Karpas-422 (cell line): ENCODE measurements around the gene TMEM256. TPM values are rescaled to one million over a fixed set of nuclear protein-coding genes. Genes with fewer than 3 reads are reported as not detected.

ENCODE experiments used
- DNase-seq: peaks from one replicate; pipeline ENCODE4 v3.0.0-alpha.2; 2015
- H2AFZ ChIP-seq: fragments of 200-600 bp; sonication (generic); 2 replicates; pipeline ENCODE4 v1.6.1; 2014; ENCODE audit warnings: antibody characterized with exemption, low read length, mixed read lengths
- H3K27ac ChIP-seq: fragments of 200-600 bp; sonication (generic); 2 replicates; pipeline ENCODE4 v1.5.1; 2014; ENCODE audit warnings: mild to moderate bottlenecking, low read length, moderate library complexity
- H3K27me3 ChIP-seq: fragments of 200-600 bp; sonication (generic); 2 replicates; pipeline ENCODE4 v1.6.1; 2014; ENCODE audit warnings: low read length, mixed read lengths
- H3K36me3 ChIP-seq: fragments of 200-600 bp; sonication (generic); 2 replicates; pipeline ENCODE4 v1.6.1; 2014; ENCODE audit warnings: low read length, mixed read lengths; ENCODE audit not compliant: insufficient read depth
- H3K4me1 ChIP-seq: fragments of 200-600 bp; sonication (generic); 2 replicates; pipeline ENCODE4 v1.6.1; 2014; ENCODE audit warnings: mild to moderate bottlenecking, low read length, mixed read lengths
- H3K4me2 ChIP-seq: fragments of 200-600 bp; sonication (generic); 2 replicates; pipeline ENCODE4 v1.6.1; 2014; ENCODE audit warnings: low read length, low read depth, mild to moderate bottlenecking; ENCODE audit not compliant: poor library complexity, severe bottlenecking
- H3K4me3 ChIP-seq: fragments of 200-600 bp; sonication (generic); 2 replicates; pipeline ENCODE4 v1.5.1; 2014; ENCODE audit warnings: mild to moderate bottlenecking, antibody characterized with exemption, low read length, mixed read lengths
- H3K79me2 ChIP-seq: fragments of 200-600 bp; sonication (generic); 2 replicates; pipeline ENCODE4 v1.6.1; 2014; ENCODE audit warnings: mild to moderate bottlenecking, low read length, mixed read lengths
- H3K9ac ChIP-seq: fragments of 200-600 bp; sonication (generic); 2 replicates; pipeline ENCODE4 v1.6.0; 2014; ENCODE audit warnings: low read length
- H3K9me2 ChIP-seq: fragments of 200-600 bp; sonication (generic), shearing (Covaris generic); replicated peaks from 2 replicates; pipeline ENCODE4 v1.6.0; 2014; ENCODE audit warnings: mild to moderate bottlenecking, low read length, moderate library complexity; ENCODE audit not compliant: insufficient read depth
- H3K9me3 ChIP-seq: fragments of 300-700, 200-600 bp; sonication (generic); 2 replicates; pipeline ENCODE4 v1.6.1; 2014; ENCODE audit warnings: low read length, mixed read lengths
- H4K20me1 ChIP-seq: fragments of 200-600 bp; sonication (generic); 2 replicates; pipeline ENCODE4 v1.6.1; 2014; ENCODE audit warnings: mild to moderate bottlenecking, antibody characterized with exemption, low read length, low read depth; ENCODE audit not compliant: insufficient read depth
- total RNA-seq: library from RNA; depleted of rRNA; stranded (reverse); fragments of >200 nt; shearing (Covaris generic); gene quantifications from 2 replicates; pipeline ENCODE4 v1.2.3, GENCODE V29; 2014; ENCODE audit warnings: low replicate concordance

The TMEM256 gene
- total RNA-seq, 1 experiment from 2014 or later: 330 TPM

DNA sequence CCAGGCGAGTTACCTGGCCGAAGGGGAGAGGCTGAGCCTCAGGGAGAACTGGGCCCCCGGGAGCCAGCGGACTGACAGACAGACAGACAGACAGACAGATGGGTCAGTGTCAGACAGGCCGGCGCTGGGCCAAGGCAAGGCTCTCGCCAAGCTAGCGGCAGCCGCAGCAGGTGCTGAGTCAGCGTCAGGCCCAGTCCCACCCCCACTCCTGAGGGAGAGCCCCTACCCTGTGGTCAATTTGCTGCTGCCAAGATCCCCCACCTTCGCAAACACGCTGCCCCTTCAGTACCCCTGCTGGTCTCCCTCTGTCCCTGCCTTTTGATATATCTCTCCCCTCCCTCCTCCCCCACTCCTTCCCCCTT lies 36.9 kb upstream of the TMEM256 start:
- Histone ChIP-seq H3K79me2 (0 out of 2 replicates have a peak, but pooled peaks cover 4% of the 10 kb centered on the region), H3K9me3 (no peaks in the 10 kb centered on the region), H3K9ac (no peak overlapping the region), H3K36me3 (no peaks in the 10 kb centered on the region), H3K4me1 (peaks cover 35% of the 10 kb centered on the region), H3K9me2 (no peaks in the 10 kb centered on the region), H4K20me1 (peaks cover 9% of the 10 kb centered on the region; the same call in 1 of the 2 replicates), H2AFZ (no peak overlapping the region), H3K27ac (no peak overlapping the region), H3K4me2 (no peak overlapping the region), H3K27me3 (no peaks in the 10 kb centered on the region), H3K4me3 (no peak overlapping the region)
- no peak for DNase-seq

DNA sequence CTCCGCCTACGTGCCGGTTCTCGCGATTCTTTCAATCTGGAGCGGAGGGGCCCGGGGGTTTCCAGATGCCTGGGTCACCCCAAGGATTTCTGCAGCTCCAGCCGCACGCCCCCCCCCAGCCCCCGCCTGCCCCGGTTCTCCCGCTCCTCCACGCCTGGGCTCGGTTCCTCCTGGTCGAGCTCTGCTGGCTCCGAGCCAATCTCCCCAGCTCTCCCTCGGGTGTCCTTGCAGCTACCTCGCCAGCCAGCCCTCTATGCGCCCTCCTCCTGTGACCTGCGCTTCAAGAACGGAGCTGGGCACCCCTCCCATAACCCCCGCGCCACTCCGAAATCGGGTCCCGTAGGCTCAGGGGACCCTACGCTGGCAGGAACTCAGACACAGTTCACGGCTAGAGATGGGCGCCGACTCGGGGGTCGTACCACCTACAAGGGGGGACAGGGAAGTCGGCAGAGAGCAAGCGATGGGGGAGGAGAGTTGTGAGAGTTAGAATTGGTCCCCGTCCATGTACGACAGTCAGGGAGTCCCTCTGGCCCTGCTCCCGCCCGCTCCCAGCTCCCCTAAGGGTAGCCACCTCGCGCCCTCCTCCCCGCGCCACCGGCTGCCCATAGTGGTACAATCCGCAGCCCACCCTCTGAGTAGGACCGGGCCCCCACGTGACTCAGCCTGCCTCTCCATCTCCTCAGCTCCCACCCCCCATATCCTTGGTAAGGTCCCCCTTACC lies 36.4 kb upstream of the TMEM256 start:
- peak overlapping the region; percentile 10 for H3K4me2 ChIP-seq
- H3K27ac ChIP-seq: no peak overlapping the region
- peaks cover 31% of the 10 kb centered on the region for H3K4me1 ChIP-seq
- no peaks in the 10 kb centered on the region for H3K9me3 ChIP-seq
- H3K4me3 ChIP-seq: no peak overlapping the region
- no peak overlapping the region for H2AFZ ChIP-seq
- peaks cover 9% of the 10 kb centered on the region; the same call in 1 of the 2 replicates for H4K20me1 ChIP-seq
- no peaks in the 10 kb centered on the region for H3K27me3 ChIP-seq
- H3K9ac ChIP-seq: no peak overlapping the region
- no peaks in the 10 kb centered on the region for H3K36me3 ChIP-seq
- 0 out of 2 replicates have a peak, but pooled peaks cover 4% of the 10 kb centered on the region for H3K79me2 ChIP-seq
- DNase-seq: peak; percentile 68
- no peaks in the 10 kb centered on the region for H3K9me2 ChIP-seq

DNA sequence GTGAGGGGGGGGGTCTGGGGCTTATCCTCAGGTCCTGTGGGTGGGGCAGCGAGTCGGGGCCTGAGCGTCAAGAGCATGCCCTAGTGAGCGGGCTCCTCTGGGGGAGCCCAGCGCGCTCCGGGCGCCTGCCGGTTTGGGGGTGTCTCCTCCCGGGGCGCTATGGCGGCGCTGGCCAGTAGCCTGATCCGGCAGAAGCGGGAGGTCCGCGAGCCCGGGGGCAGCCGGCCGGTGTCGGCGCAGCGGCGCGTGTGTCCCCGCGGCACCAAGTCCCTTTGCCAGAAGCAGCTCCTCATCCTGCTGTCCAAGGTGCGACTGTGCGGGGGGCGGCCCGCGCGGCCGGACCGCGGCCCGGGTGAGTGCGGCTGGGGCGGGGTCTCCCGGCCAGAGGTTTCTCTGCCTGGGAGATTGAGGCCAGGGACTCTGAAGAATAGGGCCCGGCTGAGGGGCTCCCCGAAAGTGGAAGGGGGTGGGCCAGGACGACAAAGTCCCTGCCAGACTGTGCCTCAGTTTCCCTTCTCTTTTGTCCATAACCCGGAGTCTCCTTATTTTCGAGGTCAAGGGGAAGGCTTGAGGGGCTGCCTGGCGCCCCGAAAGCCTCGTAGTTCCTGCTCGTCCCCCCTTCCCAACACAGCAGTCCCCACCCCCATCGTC lies 35.7 kb upstream of the TMEM256 start, which contains the start of gene FGF11:
Gene FGF11 (plus strand): TSS at position 51 of the 651 bp plus-strand sequence. CDS start 109 bp downstream, at position 160.
- Histone ChIP-seq H3K9ac (no peak within 1 kb of the TSS), H3K9me2 (no peaks in the 10 kb centered on the region), H3K4me1 (peaks cover 27% of the 10 kb centered on the region), H3K79me2 (0 out of 2 replicates have a peak, but pooled peaks cover 4% of the 10 kb centered on the region), H3K4me2 (peak within 1 kb of the TSS; percentile 10), H3K9me3 (no peaks in the 10 kb centered on the region), H2AFZ (no peak within 1 kb of the TSS), H3K4me3 (no peak within 1 kb of the TSS), H3K27me3 (no peaks in the 10 kb centered on the region), H3K27ac (no peak within 1 kb of the TSS), H4K20me1 (peaks cover 9% of the 10 kb centered on the region; the same call in 1 of the 2 replicates), H3K36me3 (no peaks in the 10 kb centered on the region)
- no peak for DNase-seq

DNA sequence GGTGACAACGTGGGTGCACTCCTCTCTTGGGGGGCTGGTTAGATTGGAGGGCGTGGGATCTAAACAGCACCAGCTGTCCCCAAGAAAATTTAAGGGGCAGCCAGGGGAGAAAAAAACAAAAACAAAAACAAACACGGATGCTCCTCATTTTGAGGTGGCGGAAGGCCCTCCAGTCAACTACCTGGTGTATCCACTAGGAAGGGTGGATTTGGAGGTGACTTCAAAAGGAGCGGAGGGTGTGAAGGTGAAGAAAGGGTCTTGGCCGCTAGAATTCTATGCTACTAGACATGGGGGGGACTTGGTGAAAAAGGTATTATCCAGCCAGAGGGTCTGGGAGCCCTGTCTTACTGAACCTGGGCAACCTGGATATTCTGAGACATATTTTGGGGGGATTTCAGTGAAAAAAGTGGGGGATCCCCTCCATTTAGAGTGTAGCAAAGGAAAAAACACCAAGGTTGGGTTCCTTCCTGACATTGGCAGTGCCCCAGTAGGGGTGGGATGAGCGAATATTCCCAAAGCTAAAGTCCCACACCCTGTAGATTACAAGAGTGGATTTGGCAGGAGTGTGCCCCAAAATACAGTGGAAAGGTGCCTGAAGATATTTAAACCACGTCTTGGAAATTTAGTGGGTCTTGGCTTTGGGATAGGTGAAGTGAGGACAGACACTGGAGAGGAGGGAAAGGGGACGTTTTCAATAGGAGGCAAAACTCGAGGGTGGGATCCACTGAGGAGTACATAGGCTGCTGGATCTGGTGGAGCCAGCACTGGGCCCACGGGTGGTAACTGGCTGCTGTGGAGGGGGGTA lies 35.0 kb upstream of the TMEM256 start:
- H3K9me3 ChIP-seq: no peaks in the 10 kb centered on the region
- H3K4me2 ChIP-seq: no peak overlapping the region
- H3K27ac ChIP-seq: no peak overlapping the region
- no peaks in the 10 kb centered on the region for H3K36me3 ChIP-seq
- no peak overlapping the region for H2AFZ ChIP-seq
- no peaks in the 10 kb centered on the region for H3K9me2 ChIP-seq
- no peaks in the 10 kb centered on the region for H3K27me3 ChIP-seq
- H3K4me3 ChIP-seq: no peak overlapping the region
- no peak overlapping the region for H3K9ac ChIP-seq
- peaks cover 9% of the 10 kb centered on the region; the same call in 1 of the 2 replicates for H4K20me1 ChIP-seq
- 0 out of 2 replicates have a peak, but pooled peaks cover 4% of the 10 kb centered on the region for H3K79me2 ChIP-seq
- peaks cover 27% of the 10 kb centered on the region for H3K4me1 ChIP-seq
- DNase-seq: no peak

DNA sequence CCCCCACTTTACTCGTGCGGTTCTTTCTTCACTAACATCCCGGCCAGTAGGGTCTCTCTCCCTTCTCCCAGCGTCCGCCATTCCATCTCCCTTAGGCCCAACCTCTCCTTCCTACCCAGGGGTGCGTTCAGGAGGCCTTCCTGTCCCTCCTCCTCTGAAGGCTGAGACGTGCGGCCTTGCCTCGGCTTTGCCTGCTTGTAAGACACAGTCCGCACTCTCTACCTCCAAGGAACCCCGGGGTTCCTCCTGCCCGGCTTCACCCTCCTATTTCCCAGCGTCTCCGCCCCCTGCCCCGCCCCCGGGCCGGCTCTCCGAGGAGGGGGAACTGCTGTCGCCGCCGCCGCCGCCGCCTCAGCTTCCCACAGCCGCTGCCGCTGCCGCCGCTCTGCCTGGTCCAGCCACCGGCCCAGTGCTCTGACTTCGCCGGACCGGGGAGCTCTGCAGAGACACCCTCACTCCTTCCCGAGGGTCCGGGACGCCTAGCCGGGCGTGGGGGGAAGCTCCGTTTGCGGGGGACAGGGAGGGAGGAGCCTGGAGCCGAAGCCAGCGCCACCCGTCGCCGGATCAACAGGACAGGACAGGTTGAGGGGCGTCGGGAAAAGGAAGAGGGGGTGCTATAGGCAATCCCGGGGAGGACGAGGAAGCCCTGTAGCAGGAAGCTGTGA lies 34.2 kb upstream of the TMEM256 start:
- Histone ChIP-seq H3K27ac (no peak overlapping the region), H3K4me3 (no peak overlapping the region), H3K27me3 (no peaks in the 10 kb centered on the region), H3K9me2 (no peaks in the 10 kb centered on the region), H2AFZ (no peak overlapping the region), H3K36me3 (no peaks in the 10 kb centered on the region), H3K9ac (no peak overlapping the region), H3K79me2 (0 out of 2 replicates have a peak, but pooled peaks cover 4% of the 10 kb centered on the region), H3K4me1 (peaks cover 27% of the 10 kb centered on the region), H3K4me2 (no peak overlapping the region), H4K20me1 (peaks cover 9% of the 10 kb centered on the region; the same call in 1 of the 2 replicates), H3K9me3 (no peaks in the 10 kb centered on the region)
- DNase-seq: no peak

DNA sequence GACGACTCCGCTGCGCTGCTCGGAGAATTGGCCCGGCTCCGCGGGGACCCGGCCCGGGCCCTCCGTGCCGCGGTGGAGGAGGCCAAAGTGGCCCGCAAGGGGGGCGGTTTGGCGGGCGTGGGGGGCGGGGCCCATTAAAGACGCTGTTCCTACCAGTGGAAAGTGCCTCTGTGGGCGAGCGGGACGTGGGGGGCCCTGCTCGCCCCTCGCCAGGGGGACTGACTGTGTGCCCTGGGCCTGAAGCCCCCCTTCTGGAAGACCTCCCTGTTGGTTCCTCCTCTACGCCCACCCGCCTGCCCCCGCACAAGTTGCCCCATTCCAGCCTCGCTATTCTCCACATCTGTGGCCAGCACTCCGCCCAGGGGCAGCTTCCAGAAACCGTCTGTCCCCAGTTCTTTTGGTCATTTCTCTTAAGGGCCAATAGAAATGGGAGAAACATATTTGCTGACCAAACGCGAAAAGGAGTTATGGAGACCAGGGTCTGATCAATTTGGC lies 33.5 kb upstream of the TMEM256 start:
- no peak overlapping the region for H3K4me3 ChIP-seq
- H2AFZ ChIP-seq: no peak overlapping the region
- no peaks in the 10 kb centered on the region for H3K9me2 ChIP-seq
- no peak overlapping the region for H3K9ac ChIP-seq
- H3K36me3 ChIP-seq: no peaks in the 10 kb centered on the region
- H3K4me1 ChIP-seq: peaks cover 27% of the 10 kb centered on the region
- H3K27me3 ChIP-seq: no peaks in the 10 kb centered on the region
- peak overlapping the region; percentile 41 for H3K4me2 ChIP-seq
- no peak for DNase-seq
- no peaks in the 10 kb centered on the region for H3K9me3 ChIP-seq
- H3K27ac ChIP-seq: no peak overlapping the region
- 0 out of 2 replicates have a peak, but pooled peaks cover 4% of the 10 kb centered on the region for H3K79me2 ChIP-seq
- peaks cover 9% of the 10 kb centered on the region; the same call in 1 of the 2 replicates for H4K20me1 ChIP-seq

DNA sequence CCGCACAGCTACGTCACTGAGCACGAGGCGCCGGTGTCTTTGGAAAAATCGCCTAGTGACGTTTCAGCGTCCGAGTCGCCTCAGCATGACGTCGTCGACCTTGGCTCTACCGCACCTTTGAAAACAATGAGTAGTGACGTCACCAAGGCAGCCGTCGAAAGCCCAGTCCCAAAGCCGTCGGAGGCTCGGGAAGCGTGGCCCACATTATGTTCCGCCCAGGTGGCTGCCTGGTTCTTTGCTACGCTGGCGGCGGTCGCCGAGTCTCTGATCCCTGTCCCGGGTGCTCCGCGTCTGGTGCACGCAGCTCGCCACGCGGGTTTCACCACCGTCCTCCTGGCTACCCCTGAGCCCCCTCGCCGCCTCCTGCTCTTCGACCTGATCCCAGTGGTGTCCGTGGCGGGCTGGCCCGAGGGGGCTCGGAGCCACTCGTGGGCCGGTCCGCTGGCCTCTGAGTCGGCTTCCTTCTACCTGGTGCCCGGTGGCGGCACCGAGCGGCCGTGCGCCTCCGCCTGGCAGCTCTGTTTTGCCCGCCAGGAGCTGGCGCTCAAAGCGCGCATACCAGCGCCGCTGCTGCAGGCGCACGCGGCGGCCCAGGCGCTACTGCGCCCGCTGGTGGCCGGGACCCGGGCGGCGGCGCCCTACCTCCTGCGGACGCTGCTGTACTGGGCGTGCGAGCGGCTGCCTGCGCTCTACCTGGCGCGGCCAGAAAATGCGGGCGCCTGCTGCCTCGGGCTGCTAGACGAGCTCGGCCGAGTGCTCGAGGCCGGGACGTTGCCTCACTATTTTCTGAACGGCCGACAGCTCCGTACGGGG lies 32.9 kb upstream of the TMEM256 start:
- Histone ChIP-seq H3K9ac (peak overlapping the region; percentile 73), H3K4me1 (peaks cover 27% of the 10 kb centered on the region)

More for the DNA sequence above, 32.9 kb upstream of the TMEM256 start:
- Histone ChIP-seq H3K4me3 (peak overlapping the region; percentile 75), H3K79me2 (0 out of 2 replicates have a peak, but pooled peaks cover 4% of the 10 kb centered on the region), H3K9me3 (no peaks in the 10 kb centered on the region), H2AFZ (no peak overlapping the region), H4K20me1 (peaks cover 9% of the 10 kb centered on the region; the same call in 1 of the 2 replicates), H3K9me2 (no peaks in the 10 kb centered on the region), H3K4me2 (peak overlapping the region; percentile 86), H3K36me3 (no peaks in the 10 kb centered on the region), H3K27me3 (no peaks in the 10 kb centered on the region), H3K27ac (no peak overlapping the region)
- DNase-seq: peak; percentile 93
